AG04450 (cell line): Measurements from ENCODE around the gene CREB5. TPM values are rescaled to one million over a fixed set of nuclear protein-coding genes. Genes with fewer than 3 reads are reported as not detected.

Experiments used
- CTCF ChIA-PET: fragments of 300-600, 350-600 bp; formaldehyde crosslinking; extraction: SDS; loops from one replicate; lab custom pipeline; 2022; ENCODE audit warnings: antibody characterized with exemption, inconsistent platforms; lab: Charles Lee
- POLR2A ChIA-PET: fragments of 350-600 bp; formaldehyde crosslinking; extraction: SDS; loops from one replicate; lab custom pipeline; 2021; ENCODE audit warnings: antibody characterized with exemption, inconsistent platforms; lab: Yijun Ruan, JAX
- DNase-seq: peaks from one replicate; pipeline ENCODE4 v3.0.0-alpha.2; 2011; ENCODE audit warnings: low read depth, low spot score
- H3K27ac ChIP-seq: one replicate; pipeline ENCODE4 v1.5.1; 2012; ENCODE audit warnings: low read depth, low read length, control low read depth
- H3K27me3 ChIP-seq: one replicate; pipeline ENCODE4 v1.6.0; 2012; ENCODE audit warnings: low read length; ENCODE audit not compliant: control insufficient read depth, insufficient read depth
- H3K4me3 ChIP-seq: 2 replicates; pipeline ENCODE4 v1.5.1; 2011; ENCODE audit warnings: mild to moderate bottlenecking, low read depth, low read length, control low read depth
- H3K9me3 ChIP-seq: 2 replicates; pipeline ENCODE4 v1.5.1; 2012; ENCODE audit warnings: low read length; ENCODE audit not compliant: control insufficient read depth, insufficient read depth
- CTCF ChIP-seq: IDR thresholded peaks from 2 replicates; pipeline ENCODE4 v1.5.1; 2011; ENCODE audit warnings: low read depth, low read length, control low read depth, inconsistent platforms
- polyA plus RNA-seq: library from polyadenylated mRNA; depleted of rRNA; stranded (reverse); fragments of >200 nt; gene quantifications from 2 replicates; pipeline ENCODE4 v1.2.3, GENCODE V29; 2011

Gene CREB5
- polyA plus RNA-seq, 1 experiment: 22.1 TPM

GRCh38 chr7:28430616-28431015, 18.3 kb downstream of the CREB5 start:
- Histone ChIP-seq H3K27ac (no peak overlapping the region), H3K9me3 (no peaks in the 10 kb centered on the region), H3K4me3 (no peak overlapping the region), H3K27me3 (no peaks in the 10 kb centered on the region)
- no peak for DNase-seq
- no peak for TF ChIP-seq CTCF
- ChIA-PET POLR2A (no interaction called here), CTCF (interaction anchor here (1.5 kb wide), 1 partner anchor 134 kb away, joined by 3 read pairs; no protein-coding TSS in a partner anchor)

GRCh38 chr7:28432105-28432504, 19.8 kb downstream of the CREB5 start:
- H3K27me3 ChIP-seq: no peaks in the 10 kb centered on the region
- no peak for DNase-seq
- no peaks in the 10 kb centered on the region for H3K9me3 ChIP-seq
- CTCF ChIA-PET: interaction anchor here (0.9 kb wide), 1 partner anchor 42 kb away, joined by 5 read pairs; no protein-coding TSS in a partner anchor
- no peak overlapping the region for H3K27ac ChIP-seq
- POLR2A ChIA-PET: no interaction called here
- H3K4me3 ChIP-seq: no peak overlapping the region
- no peak for TF ChIP-seq CTCF

GRCh38 chr7:28433039-28433438, 20.7 kb downstream of the CREB5 start:
- DNase-seq: no peak
- ChIA-PET CTCF (interaction anchor here (0.9 kb wide), 1 partner anchor 43 kb away, joined by 5 read pairs; no protein-coding TSS in a partner anchor), POLR2A (no interaction called here)
- no peaks in the 10 kb centered on the region for H3K9me3 ChIP-seq
- no peaks in the 10 kb centered on the region for H3K27me3 ChIP-seq
- no peak overlapping the region for H3K4me3 ChIP-seq
- H3K27ac ChIP-seq: no peak overlapping the region
- TF ChIP-seq CTCF: no peak

DNA sequence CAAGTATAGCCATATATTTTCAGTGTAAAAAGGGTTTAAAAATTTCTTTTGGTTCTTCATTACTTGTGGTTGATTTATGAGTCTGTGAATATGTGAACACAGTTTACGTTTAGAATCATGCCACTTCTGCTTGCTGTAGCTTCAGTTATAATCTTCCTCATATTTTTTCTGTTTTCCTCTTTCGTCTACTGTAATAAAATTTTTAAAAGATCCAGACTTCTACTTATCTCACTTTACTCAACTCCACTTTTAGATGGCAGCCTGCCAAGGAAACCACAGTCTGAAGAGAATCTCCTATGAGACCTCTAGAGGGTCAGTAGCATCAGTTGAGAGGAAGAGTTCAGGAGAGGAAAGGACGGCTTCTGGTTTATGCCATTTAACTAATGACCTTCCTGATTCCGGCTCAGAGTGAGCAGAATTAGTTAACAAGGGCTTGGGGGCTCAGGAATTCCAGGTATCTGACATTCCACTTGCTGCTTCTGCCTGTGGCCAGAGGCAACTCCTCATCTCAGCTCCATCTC, 21.4 kb downstream of the CREB5 start:
- ChIA-PET POLR2A (no interaction called here), CTCF (no interaction called here)
- H3K27me3 ChIP-seq: no peaks in the 10 kb centered on the region
- H3K9me3 ChIP-seq: no peaks in the 10 kb centered on the region
- no peak for DNase-seq
- TF ChIP-seq CTCF: no peak
- H3K27ac ChIP-seq: no peak overlapping the region
- H3K4me3 ChIP-seq: no peak overlapping the region

- Histone ChIP-seq H3K27ac (no peak overlapping the region), H3K4me3 (no peak overlapping the region), H3K27me3 (no peaks in the 10 kb centered on the region), H3K9me3 (no peaks in the 10 kb centered on the region)
- TF ChIP-seq CTCF: no peak
- POLR2A ChIA-PET: no interaction called here
- CTCF ChIA-PET: interaction anchor here (1.0 to 1.5 kb wide), 2 partner anchors 135 to 138 kb away, joined by 3 read pairs; no protein-coding TSS in a partner anchor
- DNase-seq: no peak
Measured at GRCh38 chr7:28434510-28434909, 22.2 kb downstream of the CREB5 start.
